OCI-M2 (cell line): ENCODE measurements around the gene GLI3.

Experiments
- DNase-seq: peaks from one replicate; lab custom pipeline; 2025; ENCODE audit not compliant: unreplicated experiment; lab: John Stamatoyannopoulos, UW

Gene GLI3

DNA sequence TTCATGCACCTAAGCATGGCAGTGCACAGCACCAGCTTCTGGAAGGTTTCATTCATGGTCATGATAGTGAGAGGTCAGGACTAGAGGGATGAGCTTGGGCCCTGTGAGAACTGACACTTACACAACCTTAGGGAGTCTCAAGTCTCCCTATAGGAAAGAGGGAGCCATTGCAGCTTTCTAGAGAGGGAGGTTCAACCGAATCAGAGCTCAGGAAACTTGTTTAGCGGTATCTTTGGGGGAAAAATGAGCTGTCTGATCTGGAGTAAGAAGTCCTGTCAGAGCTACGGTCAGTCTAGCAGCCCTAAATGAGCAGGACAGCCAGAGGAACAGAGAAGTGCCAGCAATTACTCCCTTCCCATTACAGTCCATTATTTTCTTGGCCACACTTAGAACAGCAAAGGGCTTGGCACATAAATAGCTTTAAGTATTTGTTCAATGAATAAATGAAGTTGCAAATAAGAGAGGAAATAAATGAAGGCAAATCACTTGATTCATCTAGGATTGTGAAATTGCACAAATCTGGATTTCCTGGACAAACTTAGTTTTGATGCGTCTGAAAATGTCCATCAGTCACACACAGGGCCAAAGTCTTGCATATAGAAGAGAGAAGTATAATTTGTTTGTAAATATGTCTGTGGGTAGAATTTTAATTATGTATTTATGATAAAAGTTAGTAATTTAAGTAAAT lies 262.0 kb downstream of the GLI3 start:
- DNase-seq, result no peak

DNA sequence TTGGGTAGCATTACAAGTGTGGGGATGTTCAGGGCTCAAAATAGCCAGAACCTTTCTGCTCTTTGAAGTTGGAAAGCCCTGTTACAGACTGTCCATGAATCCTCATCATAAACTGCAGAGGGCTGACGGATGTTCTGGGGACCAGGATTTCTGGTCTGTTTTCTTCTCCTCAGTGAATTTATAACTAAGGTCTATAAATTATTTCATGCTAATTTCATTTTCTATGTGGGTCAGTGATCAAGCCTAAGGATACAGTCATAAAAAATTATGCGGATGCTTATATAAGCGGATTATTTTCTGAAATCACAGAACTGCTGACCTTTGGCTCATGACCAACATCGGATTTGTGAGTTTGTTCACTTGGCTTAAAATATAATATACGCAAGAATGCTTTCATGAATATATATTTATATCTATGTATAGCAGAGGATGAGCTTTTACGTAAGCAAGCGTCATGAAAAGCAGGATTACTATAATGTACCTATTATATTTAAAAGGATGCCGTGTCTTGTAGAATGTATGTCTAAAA lies 263.7 kb downstream of the GLI3 start:
- no peak for DNase-seq

DNA sequence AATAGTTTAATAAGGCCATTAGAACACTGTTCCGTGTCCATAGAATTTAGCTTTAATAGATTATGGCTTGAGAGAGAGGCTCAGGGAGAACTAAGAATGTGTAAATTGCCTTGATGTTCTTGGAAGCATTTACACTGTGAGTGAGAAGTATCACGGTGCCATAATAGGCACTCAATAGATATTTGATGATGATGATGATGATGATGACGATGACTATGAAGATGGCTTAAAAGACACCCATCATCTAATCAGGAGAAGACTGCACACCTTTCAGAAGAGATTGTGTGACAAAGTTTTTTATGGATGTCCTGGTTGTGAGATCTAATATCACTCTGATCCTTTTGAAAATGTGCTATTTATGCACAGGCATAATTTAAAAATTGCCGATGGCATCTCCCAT lies 264.2 kb downstream of the GLI3 start:
- DNase-seq, result no peak

DNA sequence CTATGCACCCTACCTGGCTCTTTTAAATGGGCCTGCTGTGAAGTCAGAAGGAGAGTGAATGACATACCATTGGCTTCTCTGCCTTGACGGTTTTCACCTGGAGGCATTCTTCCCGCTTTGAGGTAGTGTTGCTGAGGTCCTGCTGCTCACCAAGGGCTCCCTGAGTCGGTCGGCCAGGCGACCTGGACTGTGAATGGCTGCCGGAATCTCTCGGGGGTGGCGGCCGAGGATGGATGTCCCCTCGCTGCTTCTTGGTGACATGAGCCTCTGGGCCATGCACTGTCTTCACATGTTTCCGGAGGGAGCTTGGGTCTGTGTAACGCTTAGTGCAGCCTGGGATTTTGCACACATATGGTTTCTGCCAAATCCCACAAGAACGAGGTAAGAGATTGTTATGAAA lies 264.7 kb downstream of the GLI3 start:
- DNase-seq, result no peak

DNA sequence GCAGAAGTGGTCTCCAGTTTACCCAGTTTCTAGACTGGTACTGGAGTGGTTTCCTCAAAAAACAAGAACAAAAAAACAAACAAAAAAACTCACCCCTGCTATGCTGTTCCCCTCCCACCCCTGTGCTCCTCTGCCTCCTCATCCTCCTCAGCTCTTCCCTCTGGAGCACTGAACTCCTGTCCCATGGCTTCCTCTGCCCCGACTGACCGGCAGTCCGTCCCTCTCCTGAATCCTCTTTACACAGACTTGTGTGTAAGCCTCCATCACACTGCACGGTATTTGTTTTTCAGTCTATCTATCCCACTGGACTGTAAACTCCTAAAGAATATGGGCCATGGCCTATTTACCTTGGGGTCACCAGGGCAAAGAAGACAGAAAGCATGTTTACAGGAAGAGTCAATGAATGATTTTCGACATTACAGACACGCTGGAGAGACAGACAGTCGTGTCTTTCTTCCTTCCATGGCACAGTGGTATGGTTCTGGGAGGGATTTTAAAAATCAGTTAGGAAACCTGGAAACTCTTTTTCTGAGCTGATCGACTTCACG lies 265.3 kb downstream of the GLI3 start:
- no peak for DNase-seq

DNA sequence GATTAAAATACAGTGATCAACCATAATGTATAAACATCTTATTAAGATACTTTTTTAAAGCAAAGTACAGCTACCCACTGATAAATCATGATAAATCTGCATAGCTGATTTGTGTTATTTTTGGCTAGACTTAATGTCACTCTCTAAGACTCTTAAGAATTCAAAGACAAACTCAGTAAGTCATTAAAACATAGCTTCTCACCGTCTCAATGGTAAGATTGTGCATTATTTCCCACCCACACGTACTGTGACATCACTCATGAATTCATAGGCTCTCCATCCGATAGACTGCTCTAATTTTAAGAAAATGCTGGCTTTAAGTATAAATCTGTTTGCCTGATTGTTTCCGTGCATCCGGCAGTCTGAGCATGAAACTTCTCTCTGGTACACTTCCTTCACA lies 266.1 kb downstream of the GLI3 start:
- no peak for DNase-seq

DNA sequence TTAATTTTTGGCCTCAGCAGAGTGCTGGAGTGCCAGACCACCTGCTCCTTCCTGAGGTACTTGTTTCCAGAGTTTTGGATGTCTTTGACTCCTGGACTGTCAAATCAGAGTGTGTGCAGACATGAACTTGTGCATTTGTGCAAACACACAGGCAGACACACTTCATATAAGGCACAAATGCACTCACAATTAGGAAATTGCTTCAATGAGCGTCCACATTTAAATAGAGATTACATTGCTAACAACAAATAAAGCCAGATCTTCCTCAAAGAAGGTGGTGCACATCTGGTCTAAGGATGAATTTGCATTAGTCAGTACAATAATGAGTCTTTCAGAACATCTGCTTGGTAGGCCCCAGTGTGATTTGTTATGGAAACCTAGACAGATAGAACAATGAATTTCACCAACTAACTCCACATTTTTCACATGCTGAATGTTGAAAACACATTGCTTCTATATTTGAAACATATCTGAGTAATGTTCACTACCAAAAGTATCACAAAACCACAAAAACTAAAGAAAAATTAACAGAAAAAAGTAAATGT lies 267.4 kb downstream of the GLI3 start:
- DNase-seq, result no peak

DNA sequence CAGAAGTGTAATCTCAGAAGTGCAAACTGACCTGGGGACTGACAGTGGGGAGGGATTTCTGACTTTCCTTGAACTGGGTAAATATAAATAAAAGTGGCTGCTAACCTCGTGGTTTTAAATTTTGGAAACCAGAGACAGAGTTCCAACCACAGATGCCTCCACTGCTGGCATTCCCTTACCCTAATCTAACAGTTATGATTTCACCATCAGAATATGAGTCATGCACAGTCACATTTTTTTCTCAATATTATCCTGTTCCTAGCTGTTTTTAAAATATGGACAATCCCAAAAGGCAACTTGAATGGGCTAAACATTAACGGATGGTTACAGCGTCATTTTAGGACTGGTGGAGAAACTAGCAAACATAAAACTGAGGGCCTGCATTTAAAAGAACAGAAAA lies 269.9 kb downstream of the GLI3 start:
- no peak for DNase-seq

DNA sequence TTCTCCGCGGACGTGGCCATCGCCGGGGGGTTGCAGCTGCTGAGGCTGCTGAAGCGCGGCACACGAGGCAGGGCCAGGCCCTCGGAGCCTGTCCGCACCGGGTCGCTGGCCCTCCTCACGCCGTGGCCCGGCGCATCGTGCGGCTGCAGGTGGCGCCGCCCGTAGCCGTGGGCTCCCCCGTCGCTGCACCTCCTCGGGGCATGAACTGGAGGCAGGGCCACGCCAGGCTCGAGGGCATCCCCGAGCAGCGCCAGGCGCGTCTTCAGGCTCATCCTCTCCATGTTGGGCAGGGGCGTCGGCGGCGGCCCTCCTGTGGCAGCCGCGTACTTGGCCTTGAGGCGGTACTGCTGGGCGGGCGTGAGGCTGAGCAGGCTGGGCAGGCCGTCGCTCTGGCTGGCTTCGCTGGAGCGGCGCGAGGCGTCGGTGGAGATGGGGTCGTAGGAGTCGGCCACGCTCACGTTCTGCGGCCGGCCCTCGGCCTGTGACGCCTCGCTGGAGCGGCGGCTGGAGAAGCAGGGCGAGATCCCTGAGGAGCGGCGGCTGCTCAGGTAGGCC lies 271.0 kb downstream of the GLI3 start:
- no peak for DNase-seq

DNA sequence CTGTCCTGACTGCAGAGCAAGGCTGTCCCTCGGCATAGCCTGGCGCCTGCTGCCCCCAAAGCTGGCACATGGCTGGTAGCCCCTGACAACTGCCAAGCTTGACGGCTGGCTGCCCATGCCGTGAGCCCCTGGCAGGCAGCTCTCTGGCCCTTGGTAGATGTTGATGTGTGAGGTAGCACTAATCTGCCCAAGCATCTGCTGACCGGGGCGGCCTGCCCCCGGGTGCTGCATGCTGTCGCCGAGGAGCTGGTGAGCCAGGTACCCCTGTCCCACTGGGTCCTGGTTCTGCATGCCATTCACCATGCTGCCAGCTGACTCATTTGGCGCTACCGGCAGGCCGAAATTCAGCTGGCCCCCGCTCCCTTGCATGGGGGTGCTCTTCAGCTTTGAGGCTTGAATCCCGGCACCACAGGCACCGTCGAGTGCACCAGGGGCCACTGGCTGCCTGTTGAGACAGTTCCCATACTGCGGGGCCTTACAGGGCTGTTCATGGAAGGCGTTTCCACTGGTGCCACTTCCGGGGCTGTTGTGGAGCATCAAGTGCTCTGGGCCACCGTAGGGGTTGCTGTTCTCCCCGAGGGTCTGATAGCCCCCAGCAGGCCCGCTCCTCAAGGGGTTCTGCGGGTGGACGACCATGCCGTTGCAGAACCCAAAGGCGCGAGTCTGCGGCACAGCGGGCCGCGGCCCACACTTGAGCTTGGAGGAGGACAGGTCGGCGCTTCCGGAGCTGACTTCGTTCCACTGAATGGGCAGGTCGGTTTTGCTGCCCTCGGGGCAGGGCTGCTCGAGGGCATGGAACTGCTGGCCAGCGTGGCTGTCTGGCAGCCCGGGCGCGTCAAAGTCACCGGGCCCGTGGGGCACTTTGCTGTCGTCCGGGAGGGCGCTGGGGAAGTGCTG lies 271.9 kb downstream of the GLI3 start:
- DNase-seq, result no peak

DNA sequence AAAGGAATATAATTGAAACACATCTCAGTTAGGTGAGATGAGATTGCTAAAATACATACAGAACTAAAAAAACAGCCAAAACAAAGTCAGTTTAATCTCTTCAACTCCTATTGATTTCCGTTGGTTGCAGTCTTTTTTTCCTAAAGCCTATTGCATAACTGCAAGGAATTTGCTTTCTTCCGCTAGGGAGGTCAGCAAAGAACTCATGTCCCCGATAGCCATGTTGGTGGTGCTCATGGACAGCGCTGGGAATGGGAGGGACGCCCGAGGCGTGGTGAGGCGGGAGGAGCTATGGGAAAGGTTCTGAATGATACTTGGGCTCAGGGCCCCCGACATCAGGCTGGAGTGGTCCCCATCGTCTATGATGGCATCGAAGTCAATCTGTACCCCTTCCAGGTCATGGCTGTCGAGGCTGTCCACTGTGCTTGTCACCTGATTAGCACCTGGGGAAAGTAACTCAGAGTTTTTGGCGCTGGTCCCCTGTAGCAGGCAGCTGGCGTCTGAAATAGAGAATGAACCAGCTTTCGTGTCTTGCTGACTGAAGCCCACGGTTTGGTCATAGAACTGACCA lies 272.7 kb downstream of the GLI3 start:
- DNase-seq, result no peak

DNA sequence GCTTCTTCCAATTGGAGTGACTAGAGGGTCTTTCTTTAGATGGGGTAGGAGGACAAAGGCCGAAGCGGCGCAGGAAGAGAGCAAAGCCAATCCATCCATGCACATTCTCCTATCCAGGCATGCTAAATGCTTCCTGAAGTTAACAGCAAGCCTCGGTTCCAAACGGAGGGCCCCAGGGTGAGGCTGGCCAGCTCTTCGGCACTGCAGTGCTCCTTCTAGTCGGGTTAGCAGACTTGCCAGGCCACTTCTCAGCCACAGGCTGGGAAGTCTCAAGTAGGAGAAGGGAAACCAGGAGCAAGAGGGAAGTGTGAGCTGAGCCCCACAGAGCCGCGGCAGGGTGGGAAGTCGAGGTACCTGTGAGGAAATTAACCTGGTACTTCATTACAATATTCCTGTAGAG lies 280.3 kb downstream of the GLI3 start:
- DNase-seq, result no peak

DNA sequence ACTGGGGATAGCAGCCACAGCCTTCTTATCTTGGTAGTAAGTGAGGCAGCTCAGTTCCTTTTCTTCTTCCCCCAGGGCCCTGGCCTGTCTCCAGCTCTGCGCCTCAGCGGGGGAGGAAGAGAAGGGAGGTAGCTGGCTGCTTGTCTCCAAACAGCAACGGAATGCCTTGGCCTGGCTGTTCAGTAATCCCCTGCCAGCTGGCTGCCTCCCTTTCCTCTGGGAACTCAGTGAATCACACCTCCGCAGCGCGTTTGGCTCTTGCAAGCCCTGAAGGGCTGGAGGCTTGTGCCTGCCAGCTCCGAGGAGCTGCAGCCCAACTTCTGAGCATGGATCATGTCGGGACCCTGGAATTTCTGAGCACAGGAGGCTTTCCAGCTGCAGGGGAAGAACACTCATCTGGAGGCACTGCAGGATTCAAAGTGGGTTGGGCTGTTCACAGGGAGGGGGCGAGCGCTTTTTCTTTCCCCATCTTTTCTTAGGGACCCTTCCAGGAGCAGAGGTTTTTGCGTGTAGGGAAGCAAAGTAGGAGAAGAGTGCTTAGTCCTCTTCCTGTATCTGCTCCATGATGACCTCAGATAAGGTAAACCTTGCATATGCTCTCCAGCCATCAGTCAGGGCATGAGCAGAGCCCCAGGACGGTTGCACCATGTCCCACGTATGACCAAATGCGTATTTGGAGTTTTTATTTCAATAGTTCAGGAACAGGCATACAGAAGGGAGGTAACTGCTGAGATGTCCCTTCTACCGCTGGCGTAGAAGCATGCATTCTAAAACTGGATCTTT lies 280.9 kb downstream of the GLI3 start:
- no peak for DNase-seq

DNA sequence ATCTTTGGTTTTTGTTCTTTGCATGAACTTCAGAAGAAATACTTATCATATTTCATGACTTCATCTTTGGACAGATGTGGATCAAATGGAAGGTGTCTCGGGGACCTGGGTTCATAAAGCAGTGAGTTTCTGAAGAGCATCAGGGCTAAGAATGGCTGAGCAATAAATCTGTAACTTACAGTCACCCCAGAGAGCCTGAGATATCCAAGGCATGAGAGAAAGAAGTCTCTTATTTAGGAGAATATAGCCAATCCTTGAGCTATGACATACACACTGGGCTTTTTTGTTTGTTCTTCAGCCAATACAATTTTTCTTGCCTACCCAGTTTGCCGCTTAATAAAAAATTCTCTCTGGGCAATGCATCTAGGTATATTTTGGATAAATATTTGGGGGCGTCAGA lies 281.6 kb downstream of the GLI3 start:
- DNase-seq, result no peak

DNA sequence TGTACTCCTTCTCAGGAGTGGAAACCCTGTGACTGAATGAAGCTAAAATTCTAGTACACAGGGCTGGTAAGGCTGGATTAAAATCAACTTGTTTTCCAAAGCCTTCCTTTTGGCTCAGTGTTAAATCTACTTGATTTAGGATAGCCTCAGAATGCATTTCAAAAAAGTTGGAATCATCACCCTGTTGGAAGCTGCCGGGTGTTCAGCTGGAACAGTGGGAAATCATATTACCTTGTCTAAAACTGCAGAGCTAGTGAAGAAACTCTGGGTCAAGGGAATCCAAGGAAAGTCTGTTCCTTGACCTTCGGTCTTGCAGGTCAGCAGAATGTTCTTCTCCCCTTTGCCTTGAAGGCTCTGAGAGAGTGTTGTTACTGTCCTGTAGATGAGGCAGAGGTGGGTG lies 282.0 kb downstream of the GLI3 start:
- DNase-seq, result no peak

DNA sequence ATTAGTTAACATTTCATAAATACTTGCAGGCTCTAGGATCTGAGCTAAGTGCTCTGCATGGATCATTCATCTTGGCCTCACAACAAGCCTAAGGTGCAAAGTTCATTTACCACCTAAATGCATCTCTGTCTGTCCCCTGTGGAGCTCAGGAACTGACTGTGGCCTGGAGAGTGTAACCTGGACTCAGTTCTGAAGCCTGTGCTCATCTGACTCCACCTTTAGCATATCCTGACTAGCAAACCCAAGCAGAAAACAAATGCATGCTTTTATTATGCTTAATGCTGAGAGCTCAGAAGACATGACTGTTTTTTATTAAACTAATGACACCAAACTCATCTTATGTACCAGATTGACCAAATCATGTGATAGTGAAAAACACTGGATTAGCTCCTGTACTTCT lies 288.5 kb downstream of the GLI3 start:
- no peak for DNase-seq

DNA sequence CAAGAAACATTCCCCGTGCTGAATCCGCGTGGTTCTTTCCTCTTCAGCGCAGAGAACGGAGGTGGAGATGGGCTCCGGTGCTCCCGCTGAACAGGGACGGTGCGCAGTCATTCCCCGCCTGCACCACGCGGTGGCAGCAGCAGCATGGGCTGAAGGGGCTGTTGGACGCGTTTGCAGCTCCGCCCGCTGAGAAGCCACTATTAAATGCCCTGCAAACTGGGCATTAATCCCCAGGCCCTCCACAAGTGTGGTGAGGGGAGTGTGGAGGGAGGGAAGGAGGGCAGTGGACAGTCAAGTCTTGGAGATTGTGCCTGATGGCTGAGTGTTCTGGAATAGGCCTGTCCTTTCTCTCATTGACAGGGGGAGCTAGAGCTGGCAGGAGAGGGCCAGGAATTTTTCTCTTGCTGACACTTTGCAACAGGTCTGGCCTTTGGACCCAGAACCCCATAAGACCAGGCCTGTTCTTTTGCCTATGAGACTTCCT lies 293.9 kb downstream of the GLI3 start:
- DNase-seq, result no peak

DNA sequence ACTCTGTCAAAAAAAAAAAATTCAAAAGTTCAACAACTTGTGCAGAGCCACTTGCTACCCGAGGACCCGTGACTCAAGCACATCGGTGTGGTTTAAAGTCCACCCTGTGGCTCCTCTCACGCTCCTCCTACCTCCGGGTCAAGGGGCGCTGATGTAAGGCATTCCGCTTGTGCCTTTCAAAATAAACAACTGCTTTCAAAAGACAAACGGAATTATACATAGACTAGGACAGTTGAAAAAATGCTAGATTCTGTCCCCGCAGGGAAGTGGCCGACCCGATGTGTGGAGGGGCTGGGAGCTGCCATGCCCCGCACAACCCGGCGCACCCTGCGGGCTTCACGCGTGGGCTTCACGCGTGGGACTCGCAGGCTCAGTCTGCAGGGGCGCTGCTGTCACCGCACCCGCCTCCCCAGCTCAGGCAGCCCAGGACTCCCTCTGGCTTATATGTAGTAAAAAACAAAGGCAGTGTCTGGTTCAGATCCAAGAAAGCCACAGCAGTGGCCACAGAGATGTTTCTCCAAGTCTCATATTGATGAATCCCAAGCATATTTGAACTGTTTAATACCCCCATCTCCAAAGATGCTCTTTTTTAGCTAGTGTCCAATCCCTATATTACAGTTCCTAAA lies 294.4 kb downstream of the GLI3 start:
- no peak for DNase-seq

DNA sequence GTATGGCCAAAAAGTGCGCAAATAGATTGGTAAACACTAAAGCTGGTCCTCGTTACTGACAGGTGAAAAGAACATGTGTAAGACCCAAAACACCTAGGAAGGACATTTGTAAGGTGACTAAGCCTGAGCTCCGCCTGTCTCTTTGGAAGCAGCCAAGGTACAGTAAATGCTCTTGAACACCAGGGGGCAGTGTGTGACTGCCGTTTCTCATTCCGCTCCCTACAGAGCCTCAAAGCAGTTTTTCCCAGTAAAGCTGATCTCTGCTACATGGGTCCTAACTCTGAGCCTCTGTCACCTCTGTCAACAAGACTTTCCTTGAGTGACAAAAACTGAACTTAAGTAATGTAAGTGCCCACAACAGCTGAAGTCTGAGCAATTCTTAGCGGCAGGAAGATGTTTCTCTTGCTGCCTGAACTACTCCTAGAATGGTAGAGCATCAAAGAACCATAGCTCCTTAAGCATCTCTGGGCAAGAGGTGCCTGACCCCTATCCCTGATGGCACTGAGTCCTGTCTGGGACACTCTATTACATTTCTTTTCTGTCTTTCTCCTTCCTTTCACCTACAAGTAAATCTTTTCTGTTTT lies 296.2 kb downstream of the GLI3 start:
- DNase-seq, result peak; percentile 11
